IMR-90 (cell line): Measurements from ENCODE around the gene NOTCH3.

Source experiments
- CEBPB ChIP-seq: IDR thresholded peaks from 2 replicates; pipeline ENCODE4 v1.6.1; 2012; ENCODE audit warnings: low read depth, low read length, improper control_type of control experiment
- CHD1 ChIP-seq: IDR thresholded peaks from 2 replicates; pipeline ENCODE4 v1.6.1; 2012; ENCODE audit warnings: low read depth, low read length, improper control_type of control experiment
- CTCF ChIP-seq: conservative IDR thresholded peaks from 2 replicates; pipeline ENCODE4 v1.5.1; 2012; ENCODE audit warnings: mild to moderate bottlenecking, low read depth, low read length, improper control_type of control experiment
- MAFK ChIP-seq: IDR thresholded peaks from 2 replicates; pipeline ENCODE4 v1.6.1; 2012; ENCODE audit warnings: low read depth, low read length, improper control_type of control experiment
- POLR2A ChIP-seq: IDR thresholded peaks from 2 replicates; pipeline ENCODE4 v1.6.1; 2012; ENCODE audit warnings: mild to moderate bottlenecking, low read depth, low read length
- RAD21 ChIP-seq: IDR thresholded peaks from 2 replicates; pipeline ENCODE4 v1.6.1; 2012; ENCODE audit warnings: low read length, improper control_type of control experiment
- RCOR1 ChIP-seq: IDR thresholded peaks from 2 replicates; pipeline ENCODE4 v1.6.1; 2012; ENCODE audit warnings: mild to moderate bottlenecking, low read length, improper control_type of control experiment; ENCODE audit not compliant: insufficient replicate concordance
- RFX5 ChIP-seq: IDR thresholded peaks from 2 replicates; pipeline ENCODE4 v1.8.0; 2012; ENCODE audit warnings: low read depth, mild to moderate bottlenecking, low read length, moderate library complexity
- SMC3 ChIP-seq: fragments of 150-350 bp; IDR thresholded peaks from 2 replicates; pipeline ENCODE4 v1.6.1; 2016; ENCODE audit warnings: low read depth, mild to moderate bottlenecking, antibody characterized with exemption, low read length, moderate library complexity
- USF2 ChIP-seq: fragments of 150-350 bp; IDR thresholded peaks from 2 replicates; pipeline ENCODE4 v1.6.1; 2017; ENCODE audit warnings: mild to moderate bottlenecking, antibody characterized with exemption, low read length, low read depth

- TF ChIP-seq CTCF: no peak
- no peak for TF ChIP-seq POLR2A
- TF ChIP-seq RCOR1: no peak
- TF ChIP-seq RFX5: no peak
- no peak for TF ChIP-seq MAFK
- no peak for TF ChIP-seq USF2
- TF ChIP-seq CHD1: no peak
- no peak for TF ChIP-seq CEBPB
- no peak for TF ChIP-seq RAD21
- no peak for TF ChIP-seq SMC3
These were observed 87.3 kb downstream of the NOTCH3 start for GRCh38 chr19:15113245-15114152.
